MCF 10A (cell line): ENCODE data around the gene AKAP13. TPM values are rescaled to one million over a fixed set of nuclear protein-coding genes. Genes with fewer than 3 reads are reported as not detected.

Source experiments
- BruUV-seq: library from RNA; stranded (reverse); fragments of 400-500 nt; replicated peaks from 2 replicates; lab custom pipeline; 2021; lab: Mats Ljungman, UMichigan
- CTCF ChIA-PET: fragments of 300-600 bp; sonication (Branson Sonifier 250); formaldehyde crosslinking; extraction: SDS; loops from one replicate; lab custom pipeline; 2021; ENCODE audit warnings: antibody characterized with exemption, inconsistent platforms; lab: Yijun Ruan, JAX
- POLR2A ChIA-PET: fragments of 300-600, 350-650 bp; sonication (Branson Sonifier 250); formaldehyde crosslinking; extraction: SDS; loops from one replicate; lab custom pipeline; 2020; ENCODE audit warnings: antibody characterized with exemption, inconsistent platforms; lab: Yijun Ruan, JAX
- DNase-seq: peaks from one replicate; pipeline ENCODE4 v3.0.0-alpha.2; 2018; ENCODE audit not compliant: unreplicated experiment
- H3K27ac Mint-ChIP-seq: one replicate; pipeline ENCODE4 v1.8.0; 2022; ENCODE audit warnings: mild to moderate bottlenecking, low read depth, mixed read lengths; ENCODE audit not compliant: unreplicated experiment
- H3K27me3 Mint-ChIP-seq: one replicate; pipeline ENCODE4 v1.8.0; 2022; ENCODE audit warnings: mixed read lengths; ENCODE audit not compliant: insufficient read depth, unreplicated experiment
- H3K36me3 Mint-ChIP-seq: one replicate; pipeline ENCODE4 v1.8.0; 2022; ENCODE audit warnings: mild to moderate bottlenecking, moderate library complexity, mixed read lengths; ENCODE audit not compliant: insufficient read depth, unreplicated experiment
- H3K4me1 Mint-ChIP-seq: one replicate; pipeline ENCODE4 v1.8.0; 2022; ENCODE audit warnings: mixed read lengths; ENCODE audit not compliant: insufficient read depth, unreplicated experiment
- H3K4me3 Mint-ChIP-seq: one replicate; pipeline ENCODE4 v1.8.0; 2022; ENCODE audit warnings: mild to moderate bottlenecking, moderate library complexity, mixed read lengths; ENCODE audit not compliant: unreplicated experiment
- H3K9me3 Mint-ChIP-seq: one replicate; pipeline ENCODE4 v1.8.0; 2022; ENCODE audit warnings: mixed read lengths; ENCODE audit not compliant: unreplicated experiment
- CTCF ChIP-seq: fragments of 200-600 bp; IDR thresholded peaks from one replicate; pipeline ENCODE4 v1.8.0; 2022; ENCODE audit warnings: antibody characterized with exemption, mild to moderate bottlenecking; ENCODE audit not compliant: unreplicated experiment
- intact Hi-C: fragments of 100-400 bp; cut with micrococcal nuclease; formaldehyde crosslinking; loops from 2 replicates; pipeline ENCODE4 v1.14.1; 2022
- total RNA-seq: library from RNA; stranded (reverse); gene quantifications from 2 replicates; pipeline ENCODE4 v1.2.3, GENCODE V29; 2022

AKAP13 gene
- total RNA-seq, 1 experiment from 2014 or later: 65.7 TPM

GRCh38 chr15:85568261-85568808 lies 187.9 kb downstream of the AKAP13 start:
- Mint-ChIP-seq H3K4me3 (no peak overlapping the region), H3K27me3 (no peaks in the 10 kb centered on the region), H3K27ac (no peak overlapping the region), H3K4me1 (peaks cover 31% of the 10 kb centered on the region), H3K9me3 (peaks cover 7% of the 10 kb centered on the region), H3K36me3 (peaks cover 45% of the 10 kb centered on the region)
- BruUV-seq: no TSS peak
- intact Hi-C loops: no loop called here
- ChIA-PET CTCF (no interaction called here), POLR2A (no interaction called here)
- TF ChIP-seq CTCF: no peak
- no peak for DNase-seq

GRCh38 chr15:85570336-85570735 lies 189.9 kb downstream of the AKAP13 start:
- H3K4me3 Mint-ChIP-seq: no peak overlapping the region
- H3K27ac Mint-ChIP-seq: no peak overlapping the region
- no peak for DNase-seq
- CTCF ChIA-PET: no interaction called here
- POLR2A ChIA-PET: no interaction called here
- BruUV-seq: no TSS peak
- H3K4me1 Mint-ChIP-seq: peaks cover 15% of the 10 kb centered on the region
- no peaks in the 10 kb centered on the region for H3K27me3 Mint-ChIP-seq
- peaks cover 7% of the 10 kb centered on the region for H3K9me3 Mint-ChIP-seq
- intact Hi-C loops: no loop called here
- no peak for TF ChIP-seq CTCF
- H3K36me3 Mint-ChIP-seq: peaks cover 48% of the 10 kb centered on the region

GRCh38 chr15:85571780-85572179 lies 191.4 kb downstream of the AKAP13 start:
- no peak for DNase-seq
- BruUV-seq: no TSS peak
- intact Hi-C loops: no loop called here
- peaks cover 7% of the 10 kb centered on the region for H3K9me3 Mint-ChIP-seq
- ChIA-PET POLR2A (no interaction called here), CTCF (no interaction called here)
- no peaks in the 10 kb centered on the region for H3K27me3 Mint-ChIP-seq
- no peak overlapping the region for H3K27ac Mint-ChIP-seq
- H3K36me3 Mint-ChIP-seq: peaks cover 55% of the 10 kb centered on the region
- H3K4me3 Mint-ChIP-seq: no peak overlapping the region
- peaks cover 12% of the 10 kb centered on the region for H3K4me1 Mint-ChIP-seq
- no peak for TF ChIP-seq CTCF

GRCh38 chr15:85576392-85576791 lies 196.0 kb downstream of the AKAP13 start:
- POLR2A ChIA-PET: interaction anchor here (1.1 kb wide), 1 partner anchor 31 kb away, joined by 3 read pairs; no protein-coding TSS in a partner anchor
- Mint-ChIP-seq H3K9me3 (no peaks in the 10 kb centered on the region), H3K4me1 (peaks cover 28% of the 10 kb centered on the region)

More at GRCh38 chr15:85576392-85576791, 196.0 kb downstream of the AKAP13 start:
- intact Hi-C loops: no loop called here
- DNase-seq: no peak
- H3K36me3 Mint-ChIP-seq: peaks cover 65% of the 10 kb centered on the region
- CTCF ChIA-PET: interaction anchor here (0.6 to 1.2 kb wide), 3 partner anchors 9 to 470 kb away, joined by 3 to 6 read pairs (median 3); no protein-coding TSS in a partner anchor
- H3K4me3 Mint-ChIP-seq: no peak overlapping the region
- no TSS peak for BruUV-seq
- no peak overlapping the region for H3K27ac Mint-ChIP-seq
- H3K27me3 Mint-ChIP-seq: no peaks in the 10 kb centered on the region
- no peak for TF ChIP-seq CTCF
